GM19328 (cell line): ENCODE measurements around the gene TUBB4B.
"Not testable (repeated sequence)": the region's sequence is repeated elsewhere in the genome, so short reads cannot be mapped to it uniquely, and the experiment has no call there.

Experiments used
- ATAC-seq: cut with Tn5 transposase; IDR thresholded peaks from one replicate; pipeline ENCODE4 v1.9.1; 2021; ENCODE audit warnings: mild to moderate bottlenecking, moderate library complexity; ENCODE audit not compliant: unreplicated experiment

Gene TUBB4B

DNA sequence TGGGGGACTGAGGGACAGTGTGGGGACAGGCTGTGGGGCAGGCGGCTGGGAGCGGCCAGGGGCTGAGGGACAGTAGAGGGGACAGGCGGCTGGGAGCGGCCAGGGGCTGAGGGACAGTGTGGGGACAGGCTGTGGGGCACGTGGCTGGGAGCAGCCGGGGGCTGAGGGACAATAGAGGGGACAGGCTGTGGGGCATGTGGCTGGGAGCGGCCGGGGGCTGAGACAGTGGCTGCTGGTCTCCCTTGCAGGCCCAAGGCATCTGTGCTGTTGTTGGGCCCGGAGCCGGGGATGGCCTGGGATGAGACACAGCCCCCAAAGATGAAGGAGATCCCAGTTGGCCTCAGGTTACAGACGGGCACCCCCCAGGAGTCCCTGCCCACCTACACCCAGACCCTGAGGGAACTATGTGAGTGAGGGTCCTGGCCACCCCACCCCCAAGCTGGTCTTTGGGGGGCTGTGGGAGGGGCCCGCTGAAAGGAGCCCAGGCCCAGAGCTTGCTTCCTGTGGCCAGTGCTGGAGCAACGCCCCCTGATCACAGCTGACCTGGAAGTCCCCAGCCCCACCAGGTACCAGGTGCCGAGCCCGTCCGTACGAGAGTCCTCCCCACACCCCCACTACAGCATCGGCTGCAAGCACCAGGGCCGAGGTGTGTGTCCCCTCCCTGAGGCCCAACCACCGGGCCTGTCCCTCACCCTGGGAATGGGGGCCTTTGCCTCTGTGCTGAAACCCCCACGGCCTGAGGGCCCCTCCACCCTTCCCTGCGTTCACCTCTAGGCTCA lies 10.6 kb downstream of the TUBB4B start:
- ATAC-seq, result no peak

GRCh38 chr9:137252555-137253506 lies 11.7 kb downstream of the TUBB4B start:
- no peak for ATAC-seq

DNA sequence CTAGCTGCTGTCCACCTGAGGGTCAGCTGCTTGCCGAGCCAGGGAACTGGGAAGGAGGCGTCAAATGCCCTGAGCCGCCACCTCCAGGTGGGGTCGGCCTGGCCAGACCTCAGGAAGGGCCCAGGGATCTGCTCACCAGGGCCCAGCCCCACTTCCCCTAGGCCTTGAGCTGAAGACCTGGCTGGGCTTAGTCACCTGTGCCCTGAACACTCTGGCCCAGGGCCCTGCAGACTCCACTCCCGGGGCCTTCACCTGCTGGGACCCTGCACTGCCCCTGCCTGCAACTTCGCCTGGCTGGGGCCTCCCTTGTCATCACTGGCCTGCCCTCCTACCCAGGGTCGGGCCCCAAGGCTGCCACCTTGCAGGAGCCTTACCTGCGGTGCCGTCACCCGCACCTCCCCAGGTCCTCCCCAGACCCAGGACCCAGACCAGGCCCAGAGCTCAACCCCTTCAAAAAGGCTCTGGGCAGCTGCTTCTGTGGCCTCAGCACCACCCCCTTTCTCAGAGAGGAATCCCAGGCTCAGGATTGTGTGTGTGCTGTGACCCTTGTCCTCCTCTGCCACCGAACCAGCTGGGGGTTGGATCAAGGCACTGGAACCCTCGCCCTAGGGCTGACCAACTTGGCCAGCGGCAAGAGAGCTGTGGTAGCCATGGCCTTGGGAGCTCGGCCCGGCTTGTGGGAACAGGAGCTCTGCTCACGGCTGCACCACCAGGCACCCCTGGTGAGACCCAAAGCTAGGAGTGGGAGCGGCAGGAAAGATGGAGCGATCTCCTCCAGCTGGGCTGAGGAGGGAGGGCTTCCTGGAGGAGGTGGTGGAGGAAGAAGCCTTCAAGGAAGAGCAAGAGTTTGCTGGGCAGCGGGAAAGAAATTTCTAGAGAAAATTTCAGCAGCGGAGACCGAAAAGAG lies 12.9 kb downstream of the TUBB4B start:
- ATAC-seq, result no peak

GRCh38 chr9:137254624-137255447 lies 13.7 kb downstream of the TUBB4B start, which contains the start of gene NELFB:
Gene NELFB (plus strand): TSS chr9:137255327.
- peak; percentile 79 for ATAC-seq

DNA sequence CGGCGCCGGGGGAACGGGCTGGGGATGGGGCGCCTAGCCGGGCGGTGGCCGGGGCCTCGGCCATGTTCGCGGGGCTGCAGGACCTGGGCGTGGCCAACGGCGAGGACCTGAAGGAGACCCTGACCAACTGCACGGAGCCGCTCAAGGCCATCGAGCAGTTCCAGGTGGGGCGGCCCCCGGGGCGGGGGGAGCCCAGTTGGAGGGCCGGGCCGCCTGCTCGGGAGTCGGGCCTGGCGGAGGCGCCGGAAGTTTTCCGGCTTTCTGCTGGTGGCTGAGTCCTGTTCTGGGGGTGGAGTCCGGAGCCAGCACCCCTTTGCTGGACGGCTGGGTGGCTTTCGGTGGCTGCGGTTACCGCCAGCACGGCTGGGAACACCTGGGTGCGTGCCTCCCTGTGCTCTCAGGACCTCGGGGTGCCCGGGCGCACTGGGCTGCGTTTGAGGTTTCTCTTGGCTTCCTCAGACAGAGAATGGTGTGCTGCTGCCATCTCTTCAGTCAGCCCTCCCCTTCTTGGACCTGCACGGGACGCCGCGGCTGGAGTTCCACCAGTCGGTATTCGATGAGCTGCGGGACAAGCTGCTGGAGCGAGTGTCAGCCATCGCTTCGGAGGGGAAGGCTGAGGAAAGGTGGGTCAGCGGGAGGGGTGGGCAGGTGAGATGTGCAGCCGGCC lies 14.5 kb downstream of the TUBB4B start:
- no peak for ATAC-seq

DNA sequence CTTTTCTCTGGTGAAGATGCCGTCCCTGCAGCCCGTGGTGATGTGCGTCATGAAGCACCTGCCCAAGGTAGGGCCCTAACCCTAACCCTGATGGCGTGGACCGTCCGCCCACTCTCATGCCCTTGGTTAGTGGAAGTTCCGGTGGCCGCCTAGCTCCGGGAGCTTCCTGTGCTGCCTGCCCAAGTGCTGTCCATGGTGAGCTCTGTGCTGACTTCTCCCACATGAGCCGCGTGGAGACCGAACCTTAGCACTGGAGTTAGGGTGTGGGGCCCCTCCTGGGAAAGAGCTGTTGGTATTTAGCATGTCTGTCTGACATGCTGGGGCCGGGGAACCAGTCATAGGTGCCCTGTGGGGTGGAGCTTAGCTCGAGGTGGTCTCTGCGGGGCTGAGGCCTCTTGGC lies 15.3 kb downstream of the TUBB4B start:
- ATAC-seq, result no peak

- ATAC-seq, result no peak
These were observed 15.8 kb downstream of the TUBB4B start for GRCh38 chr9:137256856-137257255.

DNA sequence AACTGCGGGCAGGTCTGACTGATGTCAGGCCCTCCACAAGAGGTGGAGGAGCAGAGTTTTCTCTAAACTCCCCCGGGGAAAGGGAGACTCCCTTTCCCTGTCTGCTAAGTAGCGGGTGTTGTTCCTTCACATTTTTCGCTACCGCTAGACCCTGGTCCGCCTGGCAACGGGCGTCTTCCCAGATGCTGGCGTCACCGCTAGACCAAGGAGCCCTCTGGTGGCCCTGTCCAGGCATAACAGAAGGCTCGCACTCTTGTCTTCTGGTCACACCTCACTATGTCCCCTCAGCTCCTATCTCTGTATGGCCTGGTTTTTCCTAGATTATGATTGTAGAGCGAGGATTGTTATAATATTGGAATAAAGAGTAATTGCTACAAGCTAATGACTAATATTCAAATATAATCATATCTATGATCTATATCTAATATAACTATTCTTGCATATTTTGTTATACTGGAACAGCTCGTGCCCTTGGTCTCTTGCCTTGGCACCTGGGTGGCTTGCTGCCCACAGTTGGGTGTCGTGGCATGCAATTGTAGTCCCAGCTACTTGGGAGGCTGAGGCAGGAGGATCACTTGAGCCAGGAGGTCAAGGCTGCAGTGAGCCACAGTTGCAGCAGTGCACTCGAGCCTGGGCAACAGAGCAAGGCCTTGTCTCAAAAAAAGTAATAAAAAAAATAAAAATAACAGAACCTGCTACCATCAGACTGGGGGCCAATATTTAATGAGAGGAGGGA lies 21.3 kb downstream of the TUBB4B start:
- ATAC-seq, result not testable (repeated sequence)

DNA sequence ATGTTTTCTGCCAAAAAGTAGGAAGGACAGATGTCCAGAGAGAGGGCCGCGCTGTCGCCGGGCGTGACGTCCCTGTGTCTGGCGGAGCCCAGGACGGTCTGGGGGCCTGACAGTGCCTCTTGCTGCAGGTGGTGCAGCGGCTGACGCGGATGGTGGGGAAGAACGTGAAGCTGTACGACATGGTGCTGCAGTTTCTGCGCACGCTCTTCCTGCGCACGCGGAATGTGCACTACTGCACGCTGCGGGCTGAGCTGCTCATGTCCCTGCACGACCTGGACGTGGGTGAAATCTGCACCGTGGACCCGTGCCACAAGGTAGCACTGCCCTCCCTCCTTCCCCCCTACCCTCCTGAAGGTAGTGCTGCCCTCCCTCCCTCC lies 21.8 kb downstream of the TUBB4B start:
- no peak for ATAC-seq

DNA sequence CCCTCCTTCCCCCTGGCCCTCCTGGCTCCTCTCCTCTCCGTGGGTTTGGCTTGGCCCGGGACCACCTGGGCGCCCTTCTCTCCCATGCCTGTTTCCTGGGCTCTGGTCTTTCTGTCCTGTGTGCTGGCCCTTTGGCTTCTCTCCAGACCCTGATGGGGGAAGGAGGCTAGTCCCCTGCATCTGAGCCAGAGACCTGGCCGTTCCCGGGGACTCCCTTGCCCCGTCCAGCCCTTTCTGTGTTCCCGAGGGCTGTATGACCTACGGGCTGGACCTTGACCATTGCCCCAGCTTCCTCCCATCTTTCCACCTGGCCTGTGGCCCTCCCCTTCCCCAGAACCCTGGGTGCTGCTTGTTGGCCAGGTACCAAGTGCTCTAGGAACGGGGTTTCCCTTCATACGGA lies 22.4 kb downstream of the TUBB4B start:
- no peak for ATAC-seq

- no peak for ATAC-seq
These were observed 23.0 kb downstream of the TUBB4B start for GRCh38 chr9:137264067-137264466.

GRCh38 chr9:137265496-137266161 lies 24.5 kb downstream of the TUBB4B start:
- no peak for ATAC-seq

GRCh38 chr9:137266162-137266527 lies 25.1 kb downstream of the TUBB4B start:
- ATAC-seq, result no peak

DNA sequence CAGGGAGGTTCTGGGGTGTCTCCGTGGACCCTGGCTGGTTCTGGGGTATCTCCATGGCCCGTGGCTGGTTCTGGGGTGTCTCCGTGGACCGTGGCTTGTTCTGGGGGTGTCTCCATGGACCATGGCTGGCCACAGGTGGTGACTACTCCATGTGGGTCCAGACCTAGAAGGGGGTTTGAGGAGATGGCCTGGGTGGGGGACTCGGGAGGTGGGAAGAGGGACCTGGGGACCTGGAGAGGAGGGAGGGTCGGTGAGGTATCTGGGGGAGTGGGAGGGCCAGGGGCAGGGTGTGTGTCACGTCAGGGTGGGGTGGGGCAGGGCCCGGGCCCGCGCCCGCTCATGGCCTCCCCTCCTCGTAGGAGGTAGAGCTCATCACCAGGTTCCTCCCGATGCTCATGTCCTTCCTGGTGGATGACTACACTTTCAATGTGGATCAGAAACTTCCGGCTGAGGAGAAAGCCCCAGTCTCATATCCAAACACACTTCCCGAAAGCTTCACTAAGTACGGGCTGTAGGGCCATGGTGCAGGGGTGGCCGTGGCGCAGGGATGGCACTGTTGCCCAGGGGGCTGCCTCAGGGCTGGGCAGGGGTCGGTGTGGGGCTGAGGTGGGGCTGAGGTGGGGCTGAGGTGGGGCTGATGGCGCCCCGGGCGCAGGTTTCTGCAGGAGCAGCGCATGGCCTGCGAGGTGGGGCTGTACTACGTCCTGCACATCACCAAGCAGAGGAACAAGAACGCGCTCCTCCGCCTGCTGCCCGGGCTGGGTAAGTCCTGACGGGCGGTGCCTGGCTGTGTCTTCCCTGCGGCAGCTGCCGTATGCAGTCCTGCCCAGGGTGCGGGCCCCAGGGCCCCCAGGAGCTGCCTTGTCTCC lies 25.7 kb downstream of the TUBB4B start:
- ATAC-seq, result no peak

DNA sequence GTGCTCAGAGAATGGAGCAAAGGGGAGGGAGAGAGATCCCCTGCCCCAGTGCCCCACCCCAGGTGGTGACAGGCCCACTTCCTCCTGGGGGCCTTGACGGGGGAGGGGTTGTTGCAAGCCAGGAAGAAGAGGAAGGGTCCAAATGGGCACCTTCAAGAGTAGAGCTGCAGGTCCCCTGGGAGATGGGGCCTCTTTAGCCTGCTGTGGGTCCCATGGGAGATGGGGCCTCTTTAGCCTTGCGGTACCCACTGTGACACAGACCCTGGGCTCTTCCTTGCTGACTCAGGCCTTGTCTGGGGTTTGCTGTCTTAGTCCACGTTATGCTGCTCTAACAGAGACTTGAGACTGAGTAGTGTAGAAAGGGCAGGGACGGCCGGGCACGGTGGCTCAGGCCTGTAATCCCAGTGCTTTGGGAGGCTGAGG lies 26.9 kb downstream of the TUBB4B start:
- ATAC-seq, result no peak

- no peak for ATAC-seq
These were observed 27.6 kb downstream of the TUBB4B start for GRCh38 chr9:137268538-137269201.
